ENCODE results near the gene HMGN4. TPM values are rescaled to one million over a fixed set of nuclear protein-coding genes. Genes with fewer than 3 reads are reported as not detected.
A peak's percentile ranks its signal among the peaks of the same experiment; 100 is the strongest.

Gene HMGN4
- total and polyA plus RNA-seq, 9 of the 15 experiments (the other 6 are each of a cell fraction or from before 2014, with no cell fraction given), result 35.4 to 134 (median 94.1) TPM

DNA sequence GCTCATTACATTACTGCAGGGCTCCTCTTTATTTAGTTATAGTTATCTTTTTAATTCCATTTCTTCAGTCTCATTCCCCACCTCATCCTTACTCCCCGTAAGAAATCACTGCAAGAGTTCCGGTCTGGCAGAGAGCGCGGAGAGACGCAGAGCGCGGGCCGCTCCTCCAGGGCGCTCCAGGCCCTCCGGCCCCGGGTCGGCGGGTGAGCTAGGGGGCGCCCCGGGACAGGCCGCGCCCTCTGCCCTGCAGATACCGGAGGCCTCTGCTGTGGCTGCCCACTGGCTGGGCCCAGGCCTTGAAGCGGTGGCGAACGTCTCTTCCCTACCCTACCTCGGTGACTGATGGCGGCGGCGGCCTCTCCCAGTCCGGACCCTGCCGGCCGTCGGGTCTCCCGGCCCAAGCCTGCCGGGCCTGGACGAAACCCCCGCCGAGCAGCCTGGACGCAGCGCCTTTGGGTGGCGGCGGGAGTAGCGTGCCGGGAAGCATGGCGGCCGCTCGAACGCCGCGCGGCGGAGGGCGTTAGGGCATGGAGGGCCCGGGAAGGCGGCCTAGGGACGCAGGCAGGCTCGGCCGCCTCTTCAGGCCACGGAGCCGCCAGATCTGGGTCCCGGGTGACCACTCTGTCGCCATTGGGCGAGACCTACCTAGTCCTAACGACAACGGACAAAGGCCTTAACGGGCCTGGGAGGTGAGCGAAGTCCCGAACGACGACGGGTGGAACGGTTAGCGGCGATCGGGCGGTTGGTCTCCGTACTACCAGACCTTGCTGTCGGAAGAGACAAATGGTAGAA lies 16.4 kb upstream of the HMGN4 start (continued):
- TF ChIP-seq ZKSCAN8 (CRISPR knock-in tag; IDR thresholded peaks at IDR 0.05) (peak; percentile 18; the same call in 1 of the 2 replicates), IRF2 (CRISPR knock-in tag; IDR thresholded peaks at IDR 0.05) (no peak), ZNF644 (tag; IDR thresholded peaks at IDR 0.05; ENCODE audit: low read depth) (peak; percentile 44; the same call in 1 of the 2 replicates), KLF10 (CRISPR knock-in tag; IDR thresholded peaks at IDR 0.05) (no peak), XRCC5 (IDR thresholded peaks at IDR 0.05; ENCODE audit: low read depth, low read length) (peak; percentile 93), DIDO1 (tag; IDR thresholded peaks at IDR 0.05; ENCODE audit: low read depth) (no peak; the same call in 1 of the 2 replicates), XRCC4 (IDR thresholded peaks at IDR 0.05; ENCODE audit: extremely low read depth, insufficient read depth, insufficient read length) (no peak), PHB2 (IDR thresholded peaks at IDR 0.05; ENCODE audit: low read depth) (no peak), CREB1 (IDR thresholded peaks at IDR 0.05) (no peak; the same call in 1 of the 2 replicates), CREB1 (CRISPR knock-in tag; IDR thresholded peaks at IDR 0.05) (peak; percentile 62), PTTG1 (tag; IDR thresholded peaks at IDR 0.05; ENCODE audit: low read depth) (no peak), ATF1 (CRISPR knock-in tag; IDR thresholded peaks at IDR 0.05) (no peak), ATF1 (tag; IDR thresholded peaks at IDR 0.05) (peak; percentile 68), RAD51 (IDR thresholded peaks at IDR 0.05; ENCODE audit: borderline replicate concordance, low read depth) (no peak), PTBP1 (IDR thresholded peaks at IDR 0.05; ENCODE audit: low read depth, low read length) (0 out of 2 replicates have a peak, but pooled peaks have one; percentile 34), PRMT5 (CRISPR knock-in tag; IDR thresholded peaks at IDR 0.05) (no peak), ZNF589 (CRISPR knock-in tag; IDR thresholded peaks at IDR 0.05; ENCODE audit: low read depth) (peak; percentile 18), ZNF717 (CRISPR knock-in tag; IDR thresholded peaks at IDR 0.05) (no peak), PCBP2 (IDR thresholded peaks at IDR 0.05; ENCODE audit: low read depth, low read length, poor library complexity, severe bottlenecking) (no peak), ETV1 (tag; conservative IDR thresholded peaks at IDR 0.05; ENCODE audit: low read depth) (peak; percentile 96), PHF21A (IDR thresholded peaks at IDR 0.05; ENCODE audit: borderline replicate concordance, low read depth) (peak; percentile 100)
- TF ChIP-seq, protein P1, sequence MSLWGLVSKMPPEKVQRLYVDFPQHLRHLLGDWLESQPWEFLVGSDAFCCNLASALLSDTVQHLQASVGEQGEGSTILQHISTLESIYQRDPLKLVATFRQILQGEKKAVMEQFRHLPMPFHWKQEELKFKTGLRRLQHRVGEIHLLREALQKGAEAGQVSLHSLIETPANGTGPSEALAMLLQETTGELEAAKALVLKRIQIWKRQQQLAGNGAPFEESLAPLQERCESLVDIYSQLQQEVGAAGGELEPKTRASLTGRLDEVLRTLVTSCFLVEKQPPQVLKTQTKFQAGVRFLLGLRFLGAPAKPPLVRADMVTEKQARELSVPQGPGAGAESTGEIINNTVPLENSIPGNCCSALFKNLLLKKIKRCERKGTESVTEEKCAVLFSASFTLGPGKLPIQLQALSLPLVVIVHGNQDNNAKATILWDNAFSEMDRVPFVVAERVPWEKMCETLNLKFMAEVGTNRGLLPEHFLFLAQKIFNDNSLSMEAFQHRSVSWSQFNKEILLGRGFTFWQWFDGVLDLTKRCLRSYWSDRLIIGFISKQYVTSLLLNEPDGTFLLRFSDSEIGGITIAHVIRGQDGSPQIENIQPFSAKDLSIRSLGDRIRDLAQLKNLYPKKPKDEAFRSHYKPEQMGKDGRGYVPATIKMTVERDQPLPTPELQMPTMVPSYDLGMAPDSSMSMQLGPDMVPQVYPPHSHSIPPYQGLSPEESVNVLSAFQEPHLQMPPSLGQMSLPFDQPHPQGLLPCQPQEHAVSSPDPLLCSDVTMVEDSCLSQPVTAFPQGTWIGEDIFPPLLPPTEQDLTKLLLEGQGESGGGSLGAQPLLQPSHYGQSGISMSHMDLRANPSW (CRISPR knock-in tag; IDR thresholded peaks at IDR 0.05), result no peak; the same call in 1 of the 2 replicates
- TF ChIP-seq, protein P2, sequence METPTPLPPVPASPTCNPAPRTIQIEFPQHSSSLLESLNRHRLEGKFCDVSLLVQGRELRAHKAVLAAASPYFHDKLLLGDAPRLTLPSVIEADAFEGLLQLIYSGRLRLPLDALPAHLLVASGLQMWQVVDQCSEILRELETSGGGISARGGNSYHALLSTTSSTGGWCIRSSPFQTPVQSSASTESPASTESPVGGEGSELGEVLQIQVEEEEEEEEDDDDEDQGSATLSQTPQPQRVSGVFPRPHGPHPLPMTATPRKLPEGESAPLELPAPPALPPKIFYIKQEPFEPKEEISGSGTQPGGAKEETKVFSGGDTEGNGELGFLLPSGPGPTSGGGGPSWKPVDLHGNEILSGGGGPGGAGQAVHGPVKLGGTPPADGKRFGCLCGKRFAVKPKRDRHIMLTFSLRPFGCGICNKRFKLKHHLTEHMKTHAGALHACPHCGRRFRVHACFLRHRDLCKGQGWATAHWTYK (CRISPR knock-in tag; IDR thresholded peaks at IDR 0.05), result peak; percentile 91
- TF ChIP-seq, protein P3, sequence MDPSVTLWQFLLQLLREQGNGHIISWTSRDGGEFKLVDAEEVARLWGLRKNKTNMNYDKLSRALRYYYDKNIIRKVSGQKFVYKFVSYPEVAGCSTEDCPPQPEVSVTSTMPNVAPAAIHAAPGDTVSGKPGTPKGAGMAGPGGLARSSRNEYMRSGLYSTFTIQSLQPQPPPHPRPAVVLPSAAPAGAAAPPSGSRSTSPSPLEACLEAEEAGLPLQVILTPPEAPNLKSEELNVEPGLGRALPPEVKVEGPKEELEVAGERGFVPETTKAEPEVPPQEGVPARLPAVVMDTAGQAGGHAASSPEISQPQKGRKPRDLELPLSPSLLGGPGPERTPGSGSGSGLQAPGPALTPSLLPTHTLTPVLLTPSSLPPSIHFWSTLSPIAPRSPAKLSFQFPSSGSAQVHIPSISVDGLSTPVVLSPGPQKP (CRISPR knock-in tag; IDR thresholded peaks at IDR 0.05), result no peak

Data from K562 (cell line).